ENCODE results near the gene C1QB.

GRCh38 chr1:22633697-22634463, 19.2 kb upstream of the C1QB start:
- no peak for TF ChIP-seq POLR2A (IDR thresholded peaks at IDR 0.05)
- TF ChIP-seq, protein P1, sequence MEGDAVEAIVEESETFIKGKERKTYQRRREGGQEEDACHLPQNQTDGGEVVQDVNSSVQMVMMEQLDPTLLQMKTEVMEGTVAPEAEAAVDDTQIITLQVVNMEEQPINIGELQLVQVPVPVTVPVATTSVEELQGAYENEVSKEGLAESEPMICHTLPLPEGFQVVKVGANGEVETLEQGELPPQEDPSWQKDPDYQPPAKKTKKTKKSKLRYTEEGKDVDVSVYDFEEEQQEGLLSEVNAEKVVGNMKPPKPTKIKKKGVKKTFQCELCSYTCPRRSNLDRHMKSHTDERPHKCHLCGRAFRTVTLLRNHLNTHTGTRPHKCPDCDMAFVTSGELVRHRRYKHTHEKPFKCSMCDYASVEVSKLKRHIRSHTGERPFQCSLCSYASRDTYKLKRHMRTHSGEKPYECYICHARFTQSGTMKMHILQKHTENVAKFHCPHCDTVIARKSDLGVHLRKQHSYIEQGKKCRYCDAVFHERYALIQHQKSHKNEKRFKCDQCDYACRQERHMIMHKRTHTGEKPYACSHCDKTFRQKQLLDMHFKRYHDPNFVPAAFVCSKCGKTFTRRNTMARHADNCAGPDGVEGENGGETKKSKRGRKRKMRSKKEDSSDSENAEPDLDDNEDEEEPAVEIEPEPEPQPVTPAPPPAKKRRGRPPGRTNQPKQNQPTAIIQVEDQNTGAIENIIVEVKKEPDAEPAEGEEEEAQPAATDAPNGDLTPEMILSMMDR (IDR thresholded peaks at IDR 0.05) = no peak

Measured in right lobe of liver (tissue), 4 donors.